Liver (tissue), 9 donors: ENCODE data around the gene CLDN5. TPM values are rescaled to one million over a fixed set of nuclear protein-coding genes. Genes with fewer than 3 reads are reported as not detected.
"Not testable (repeated sequence)": the region's sequence is repeated elsewhere in the genome, so short reads cannot be mapped to it uniquely, and the experiment has no call there.

ENCODE experiments used
- DNase-seq: peaks from one replicate; pipeline ENCODE4 v3.0.0-alpha.2; 2017; ENCODE audit warnings: low spot score
- H3K27ac ChIP-seq, 2 donors: one replicate each; pipeline ENCODE4 v1.7.0; 2013; ENCODE audit warnings: inconsistent platforms in 2 of 2, low read length in 2 of 2, control low read depth in 1 of 2, low read depth in 1 of 2, mild to moderate bottlenecking in 1 of 2
- H3K27me3 ChIP-seq, 4 donors: one replicate each; pipeline versions ENCODE4 v1.6.1 to v1.7.0; 2013; ENCODE audit warnings: low read length in 3 of 4, inconsistent platforms in 1 of 4, mild to moderate bottlenecking in 1 of 4, moderate library complexity in 1 of 4; ENCODE audit not compliant: control insufficient read depth in 4 of 4, insufficient read depth in 4 of 4
- H3K36me3 ChIP-seq, 4 donors: one replicate each; pipeline versions ENCODE4 v1.6.1 to v1.7.0; 2013; ENCODE audit warnings: low read length in 3 of 4, mild to moderate bottlenecking in 3 of 4, low read depth in 1 of 4, moderate library complexity in 1 of 4; ENCODE audit not compliant: control insufficient read depth in 4 of 4, insufficient read depth in 3 of 4
- H3K4me1 ChIP-seq, 4 donors: one replicate each; pipeline versions ENCODE4 v1.6.1 to v1.7.0; 2013; ENCODE audit warnings: low read length in 3 of 4, mild to moderate bottlenecking in 3 of 4, moderate library complexity in 1 of 4; ENCODE audit not compliant: control insufficient read depth in 4 of 4, insufficient read depth in 4 of 4
- H3K4me3 ChIP-seq, 3 donors: one replicate each; pipeline versions ENCODE4 v1.6.1 to v1.7.0; 2013; ENCODE audit warnings: low read length in 3 of 3, control low read depth in 1 of 3, low read depth in 1 of 3, mild to moderate bottlenecking in 1 of 3
- H3K9ac ChIP-seq, 2 donors: one replicate each; pipeline ENCODE4 v1.7.0; 2013; ENCODE audit warnings: low read length in 2 of 2, mild to moderate bottlenecking in 2 of 2, moderate library complexity in 2 of 2, control low read depth in 1 of 2, low read depth in 1 of 2
- H3K9me3 ChIP-seq, 4 donors: one replicate each; pipeline versions ENCODE4 v1.6.1 to v1.7.0; 2013; ENCODE audit warnings: low read length in 3 of 4; ENCODE audit not compliant: control insufficient read depth in 4 of 4
- EGR1 ChIP-seq, 2 donors: IDR thresholded peaks; 2 replicates each; pipeline ENCODE4 v1.6.1; 2016 to 2018; ENCODE audit warnings: antibody characterized with exemption in 2 of 2, low read depth in 2 of 2
- FOXA1 ChIP-seq: IDR thresholded peaks from 2 replicates; pipeline ENCODE4 v1.6.1; 2016; ENCODE audit warnings: antibody characterized with exemption
- GABPA ChIP-seq, 2 donors: IDR thresholded peaks in 1 of 2; conservative IDR thresholded peaks in 1 of 2; 2 replicates each; pipeline ENCODE4 v1.6.1; 2016; ENCODE audit warnings: antibody characterized with exemption in 2 of 2, mild to moderate bottlenecking in 1 of 2, moderate library complexity in 1 of 2
- HNF4A ChIP-seq, 2 donors: conservative IDR thresholded peaks; 2 replicates each; pipeline ENCODE4 v1.6.1; 2016; ENCODE audit warnings: antibody characterized with exemption in 2 of 2, mild to moderate bottlenecking in 2 of 2
- HNF4G ChIP-seq: IDR thresholded peaks from 2 replicates; pipeline ENCODE4 v1.6.1; 2016; ENCODE audit warnings: antibody characterized with exemption
- JUND ChIP-seq, 2 donors: IDR thresholded peaks; 2 replicates each; pipeline ENCODE4 v1.6.1; 2016; ENCODE audit warnings: antibody characterized with exemption in 2 of 2
- MAX ChIP-seq: IDR thresholded peaks from 2 replicates; pipeline ENCODE4 v1.6.1; 2016; ENCODE audit warnings: antibody characterized with exemption
- NR2F2 ChIP-seq: IDR thresholded peaks from 2 replicates; pipeline ENCODE4 v1.6.1; 2016; ENCODE audit warnings: antibody characterized with exemption
- RAD21 ChIP-seq, 2 donors: IDR thresholded peaks; 2 replicates each; pipeline ENCODE4 v1.6.1; 2016; ENCODE audit warnings: antibody characterized with exemption in 2 of 2, mild to moderate bottlenecking in 2 of 2
- YY1 ChIP-seq: IDR thresholded peaks from 2 replicates; pipeline ENCODE4 v1.6.1; 2016; ENCODE audit warnings: antibody characterized with exemption, mild to moderate bottlenecking
- ZBTB33 ChIP-seq: IDR thresholded peaks from 2 replicates; pipeline ENCODE4 v1.6.1; 2016; ENCODE audit warnings: antibody characterized with exemption
- WGBS: extraction: QIAGEN DNeasy Blood & Tissue Kit; methylation state at CpG from one replicate; pipeline ENCODE4 v1.1.7; 2013; 5-methylcytosine and 5-hydroxymethylcytosine counted together
- polyA plus RNA-seq, 2 donors: library from polyadenylated mRNA; stranded (reverse) in 1 of 2; unstranded in 1 of 2; fragments of 200-250 nt in 1 of 2; fragments of >200 nt in 1 of 2; fragmentation: Nextera tagmentation in 1 of 2; extraction: Ambion mirVana in 1 of 2; gene quantifications; one replicate each; pipeline versions ENCODE4 v1.2.1 to v1.2.3, GENCODE V29; 2013 to 2015
- total RNA-seq, 2 donors: library from RNA; depleted of rRNA; stranded (reverse); fragments of >200 nt; gene quantifications; one replicate each; pipeline ENCODE4 v1.2.3, GENCODE V29; 2014
- TF ChIP-seq, protein P1 (sequence below): fragments of 150-350 bp; IDR thresholded peaks from 2 replicates; pipeline ENCODE4 v1.5.1; 2017; ENCODE audit warnings: improper control_type of control experiment, low read depth, low read length; ENCODE audit not compliant: missing input control
- donor health status: healthy.
- donor health status: healthy.
- donor health status: healthy.
- donor health status: healthy.
- donor health status: healthy.

Gene CLDN5
- total and polyA plus RNA-seq, 4 donors: 15.6 to 31.5 (median 22.4) TPM

DNA sequence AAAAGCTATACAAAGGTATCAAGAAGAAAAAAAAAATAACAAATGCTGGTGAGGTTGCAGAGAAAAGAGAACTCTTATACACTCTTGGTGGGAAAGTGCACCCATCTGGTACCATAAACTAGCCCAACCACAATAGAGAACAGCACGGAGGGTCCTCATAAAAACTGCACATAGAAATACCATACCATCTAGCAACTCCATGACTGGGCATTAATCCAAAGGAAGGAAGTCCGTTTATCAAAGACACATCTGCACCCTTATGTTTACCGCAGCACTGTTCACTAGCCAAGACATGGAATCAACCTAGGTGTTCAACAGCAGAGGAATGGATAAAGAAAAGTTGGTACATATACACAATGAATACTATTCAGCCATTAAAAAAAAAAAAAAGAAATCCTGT is 10.8 kb upstream of the CLDN5 start (continued):
- no peak for TF ChIP-seq ZBTB33
- TF ChIP-seq FOXA1: no peak
- TF ChIP-seq HNF4G: no peak
- TF ChIP-seq GABPA (IDR thresholded peaks at IDR 0.05 in 1 of 2, conservative IDR thresholded peaks at IDR 0.05 in 1 of 2): no peak
- no peak for TF ChIP-seq MAX

DNA sequence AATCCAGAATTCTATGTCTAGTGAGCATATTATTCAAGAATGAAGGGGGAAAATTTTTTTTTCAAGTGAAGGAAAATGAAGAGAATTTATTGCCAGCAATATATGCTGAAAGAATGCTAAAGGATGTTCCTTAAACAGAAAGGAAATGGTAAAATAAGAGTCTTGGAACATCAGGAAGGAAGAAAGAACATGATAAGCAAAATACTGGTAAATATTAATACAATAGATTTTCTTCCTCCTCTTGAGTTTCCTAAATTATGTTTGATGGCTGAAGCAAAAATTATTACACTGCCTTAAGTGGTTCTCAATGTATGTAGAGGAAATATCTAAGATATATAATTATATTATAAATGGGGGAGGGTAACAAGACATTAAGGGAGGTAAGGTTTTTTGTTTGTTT is 9.6 kb upstream of the CLDN5 start:
- H3K27ac ChIP-seq: no peak overlapping the region
- H3K4me1 ChIP-seq: no peaks in the 10 kb centered on the region
- no peak overlapping the region for H3K9ac ChIP-seq
- H3K36me3 ChIP-seq: no peaks in the 10 kb centered on the region
- DNase-seq: no peak
- H3K27me3 ChIP-seq: no peaks in the 10 kb centered on the region
- H3K4me3 ChIP-seq: no peak overlapping the region
- TF ChIP-seq FOXA1 (no peak), EGR1 (IDR thresholded peaks at IDR 0.05; ENCODE audit: low read depth in 2 of 2) (no peak), MAX (no peak)
- no peaks in the 10 kb centered on the region for H3K9me3 ChIP-seq

- H3K36me3 ChIP-seq: no peaks in the 10 kb centered on the region
- WGBS: 90% methylated on average over 8 of the region's 8 CpGs
- TF ChIP-seq NR2F2: no peak
- TF ChIP-seq, protein P1, sequence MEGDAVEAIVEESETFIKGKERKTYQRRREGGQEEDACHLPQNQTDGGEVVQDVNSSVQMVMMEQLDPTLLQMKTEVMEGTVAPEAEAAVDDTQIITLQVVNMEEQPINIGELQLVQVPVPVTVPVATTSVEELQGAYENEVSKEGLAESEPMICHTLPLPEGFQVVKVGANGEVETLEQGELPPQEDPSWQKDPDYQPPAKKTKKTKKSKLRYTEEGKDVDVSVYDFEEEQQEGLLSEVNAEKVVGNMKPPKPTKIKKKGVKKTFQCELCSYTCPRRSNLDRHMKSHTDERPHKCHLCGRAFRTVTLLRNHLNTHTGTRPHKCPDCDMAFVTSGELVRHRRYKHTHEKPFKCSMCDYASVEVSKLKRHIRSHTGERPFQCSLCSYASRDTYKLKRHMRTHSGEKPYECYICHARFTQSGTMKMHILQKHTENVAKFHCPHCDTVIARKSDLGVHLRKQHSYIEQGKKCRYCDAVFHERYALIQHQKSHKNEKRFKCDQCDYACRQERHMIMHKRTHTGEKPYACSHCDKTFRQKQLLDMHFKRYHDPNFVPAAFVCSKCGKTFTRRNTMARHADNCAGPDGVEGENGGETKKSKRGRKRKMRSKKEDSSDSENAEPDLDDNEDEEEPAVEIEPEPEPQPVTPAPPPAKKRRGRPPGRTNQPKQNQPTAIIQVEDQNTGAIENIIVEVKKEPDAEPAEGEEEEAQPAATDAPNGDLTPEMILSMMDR: no peak
- no peak for TF ChIP-seq YY1
- TF ChIP-seq JUND (IDR thresholded peaks at IDR 0.05): no peak
- TF ChIP-seq RAD21 (IDR thresholded peaks at IDR 0.05): no peak
- TF ChIP-seq FOXA1: no peak
- TF ChIP-seq HNF4A (conservative IDR thresholded peaks at IDR 0.05): no peak
- DNase-seq: no peak
- no peak overlapping the region for H3K9ac ChIP-seq
- H3K27me3 ChIP-seq: no peaks in the 10 kb centered on the region
- no peaks in the 10 kb centered on the region for H3K4me1 ChIP-seq
- no peak overlapping the region for H3K4me3 ChIP-seq
- H3K9me3 ChIP-seq: no peaks in the 10 kb centered on the region
- H3K27ac ChIP-seq: no peak overlapping the region
These were observed 8.9 kb upstream of the CLDN5 start for GRCh38 chr22:19533049-19533626.

DNA sequence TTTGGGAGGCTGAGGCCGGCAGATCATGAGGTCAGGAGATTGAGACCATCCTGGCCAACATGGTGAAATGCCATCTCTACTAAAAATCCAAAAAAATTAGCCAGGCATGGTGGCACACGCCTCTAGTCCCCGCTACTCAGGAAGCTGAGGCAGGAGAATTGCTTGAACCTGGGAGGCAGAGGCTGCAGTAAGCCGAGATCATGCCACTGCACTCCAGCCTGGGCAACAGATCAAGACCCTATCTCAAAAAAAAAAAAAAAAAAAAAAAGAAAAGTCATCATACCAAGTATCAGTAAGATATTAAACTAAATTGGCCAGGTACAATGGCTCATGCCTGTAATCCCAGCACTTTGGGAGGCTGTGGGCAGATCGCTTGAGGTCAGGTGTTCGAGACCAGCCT is 7.1 kb upstream of the CLDN5 start:
- DNase-seq, H3K27ac ChIP-seq: not testable (repeated sequence)

More for the DNA sequence above, 7.1 kb upstream of the CLDN5 start:
- not testable (repeated sequence) for H3K36me3 ChIP-seq, H3K4me1 ChIP-seq, H3K4me3 ChIP-seq, H3K9me3 ChIP-seq, H3K27me3 ChIP-seq, H3K9ac ChIP-seq
- WGBS: 90% methylated on average over 6 of the region's 6 CpGs
